ENCODE results near the gene DSTN. TPM values are rescaled to one million over a fixed set of nuclear protein-coding genes. Genes with fewer than 3 reads are reported as not detected.

DSTN gene
- total RNA-seq, 1 donor from 2014 or later = 463 TPM

- intact Hi-C loops (cut with DNase I) = no loop called here
- Histone ChIP-seq H3K36me3 (peaks cover 75% of the 10 kb centered on the region), H3K4me3 (no peak overlapping the region), H3K27me3 (no peaks in the 10 kb centered on the region), H3K9me3 (no peaks in the 10 kb centered on the region), H3K4me1 (peaks cover 16% of the 10 kb centered on the region), H3K27ac (no peak overlapping the region)
- no peak for TF ChIP-seq CTCF (IDR thresholded peaks at IDR 0.05)
- DNase-seq (no peak), ATAC-seq (peak; percentile 75)
Observed at GRCh38 chr20:17605131-17605660, 35.3 kb downstream of the DSTN start.

GRCh38 chr20:17606001-17606400 lies 36.1 kb downstream of the DSTN start:
- peaks cover 79% of the 10 kb centered on the region for H3K36me3 ChIP-seq
- H3K9me3 ChIP-seq = no peaks in the 10 kb centered on the region
- H3K4me3 ChIP-seq = no peak overlapping the region
- H3K27me3 ChIP-seq = no peaks in the 10 kb centered on the region
- H3K4me1 ChIP-seq = peaks cover 24% of the 10 kb centered on the region
- no peak for ATAC-seq
- intact Hi-C loops (cut with DNase I) = no loop called here
- no peak overlapping the region for H3K27ac ChIP-seq
- no peak for TF ChIP-seq CTCF (IDR thresholded peaks at IDR 0.05)
- no peak for DNase-seq

- H3K4me1 ChIP-seq = peaks cover 33% of the 10 kb centered on the region
- H3K9me3 ChIP-seq = no peaks in the 10 kb centered on the region
- H3K27ac ChIP-seq = peak overlapping the region; percentile 2
- no peak for ATAC-seq
- no peaks in the 10 kb centered on the region for H3K27me3 ChIP-seq
- TF ChIP-seq CTCF (IDR thresholded peaks at IDR 0.05) = no peak
- no peak for DNase-seq
- intact Hi-C loops (cut with DNase I) = no loop called here
- H3K4me3 ChIP-seq = no peak overlapping the region
- peaks cover 57% of the 10 kb centered on the region for H3K36me3 ChIP-seq
Observed at GRCh38 chr20:17608701-17609497, 39.0 kb downstream of the DSTN start.

GRCh38 chr20:17609811-17610377 lies 40.0 kb downstream of the DSTN start:
- no peak overlapping the region for H3K4me3 ChIP-seq
- no peaks in the 10 kb centered on the region for H3K27me3 ChIP-seq
- no peak for ATAC-seq
- H3K4me1 ChIP-seq = peaks cover 39% of the 10 kb centered on the region
- peak overlapping the region; percentile 20 for H3K27ac ChIP-seq
- no peak for TF ChIP-seq CTCF (IDR thresholded peaks at IDR 0.05)
- H3K9me3 ChIP-seq = no peaks in the 10 kb centered on the region
- intact Hi-C loops (cut with DNase I) = no loop called here
- DNase-seq = no peak
- H3K36me3 ChIP-seq = peaks cover 57% of the 10 kb centered on the region

GRCh38 chr20:17610566-17611289 lies 40.9 kb downstream of the DSTN start:
- no peak for ATAC-seq
- peak; percentile 70 for DNase-seq
- no peak overlapping the region for H3K4me3 ChIP-seq
- no peak for TF ChIP-seq CTCF (IDR thresholded peaks at IDR 0.05)
- H3K27ac ChIP-seq = peak overlapping the region; percentile 74
- H3K9me3 ChIP-seq = no peaks in the 10 kb centered on the region
- intact Hi-C loops (cut with DNase I) = no loop called here
- H3K36me3 ChIP-seq = peaks cover 57% of the 10 kb centered on the region
- peaks cover 43% of the 10 kb centered on the region for H3K4me1 ChIP-seq
- H3K27me3 ChIP-seq = no peaks in the 10 kb centered on the region

All from upper lobe of right lung (tissue), 1 donor.